HEK293 (cell line): ENCODE measurements around the gene ENTREP3.

Source experiments
- CTCF ChIA-PET: fragments of 350-600 bp; formaldehyde crosslinking; extraction: SDS; loops from one replicate; lab custom pipeline; 2021; ENCODE audit warnings: antibody characterized with exemption; lab: Yijun Ruan, JAX
- POLR2A ChIA-PET: fragments of 300-600 bp; formaldehyde crosslinking; extraction: SDS; loops from one replicate; lab custom pipeline; 2020; ENCODE audit warnings: antibody characterized with exemption, inconsistent platforms; lab: Yijun Ruan, JAX
- H3K27ac ChIP-seq: fragments of 200-500 bp; sonication (Bioruptor generic); 2 replicates; pipeline ENCODE4 v1.5.1; 2014; ENCODE audit warnings: low read depth, low read length, control low read depth, inconsistent platforms; ENCODE audit errors: extremely low read depth
- H3K36me3 ChIP-seq, 2 experiments: fragments of 200-500 bp in 1 of 2; sonication (Bioruptor generic) in 1 of 2; 1 replicate in 1 of 2; 2 replicates in 1 of 2; pipeline ENCODE4 v1.5.1; 2014 to 2017; ENCODE audit warnings: inconsistent platforms in 2 of 2, low read length in 2 of 2; ENCODE audit not compliant: control insufficient read depth in 2 of 2, insufficient read depth in 1 of 2
- H3K4me1 ChIP-seq: fragments of 200-500 bp; sonication (Bioruptor generic); 2 replicates; pipeline ENCODE4 v1.5.1; 2014; ENCODE audit warnings: mild to moderate bottlenecking, low read length, inconsistent platforms; ENCODE audit not compliant: control insufficient read depth, insufficient read depth
- H3K4me3 ChIP-seq: 2 replicates; pipeline ENCODE4 v1.5.1; 2011; ENCODE audit warnings: low read depth, mild to moderate bottlenecking, control low read depth, low read length, moderate library complexity
- H3K9me3 ChIP-seq: fragments of 200-500 bp; sonication (Bioruptor generic); 2 replicates; pipeline ENCODE4 v1.5.1; 2014; ENCODE audit warnings: low read depth, low read length, inconsistent platforms; ENCODE audit not compliant: control insufficient read depth, insufficient read depth
- AEBP2 ChIP-seq: fragments of 450-650 bp; formaldehyde crosslinking; IDR thresholded peaks from 2 replicates; pipeline ENCODE4 v1.5.1; 2016; ENCODE audit warnings: missing biosample characterization, missing genetic modification characterization, borderline replicate concordance
- FEZF1 ChIP-seq: fragments of 450-650 bp; formaldehyde crosslinking; IDR thresholded peaks from 2 replicates; pipeline ENCODE4 v1.5.1; 2016; ENCODE audit warnings: missing biosample characterization, missing genetic modification characterization
- GLIS2 ChIP-seq: fragments of 450-650 bp; formaldehyde crosslinking; IDR thresholded peaks from 2 replicates; pipeline ENCODE4 v1.5.1; 2016; ENCODE audit warnings: missing biosample characterization, missing genetic modification characterization
- PRDM1 ChIP-seq: fragments of 450-650 bp; formaldehyde crosslinking; IDR thresholded peaks from 2 replicates; pipeline ENCODE4; 2016; ENCODE audit warnings: missing biosample characterization, missing genetic modification characterization
- SCRT1 ChIP-seq: fragments of 450-650 bp; formaldehyde crosslinking; IDR thresholded peaks from 2 replicates; pipeline ENCODE4 v1.5.1; 2016; ENCODE audit warnings: missing biosample characterization, missing genetic modification characterization, borderline replicate concordance
- SCRT2 ChIP-seq: fragments of 450-650 bp; formaldehyde crosslinking; IDR thresholded peaks from 2 replicates; pipeline ENCODE4 v1.5.1; 2016; ENCODE audit warnings: missing biosample characterization, missing genetic modification characterization
- YY1 ChIP-seq: fragments of 450-650 bp; formaldehyde crosslinking; IDR thresholded peaks from 2 replicates; pipeline ENCODE4 v1.5.1; 2018; ENCODE audit warnings: missing biosample characterization, missing genetic modification characterization
- ZFP37 ChIP-seq: fragments of 450-650 bp; formaldehyde crosslinking; IDR thresholded peaks from 2 replicates; pipeline ENCODE4 v1.5.1; 2016; ENCODE audit warnings: missing biosample characterization, missing genetic modification characterization
- ZNF398 ChIP-seq: fragments of 450-650 bp; formaldehyde crosslinking; IDR thresholded peaks from 2 replicates; pipeline ENCODE4 v1.5.1; 2017; ENCODE audit warnings: missing biosample characterization, missing genetic modification characterization
- ZNF433 ChIP-seq: fragments of 450-650 bp; formaldehyde crosslinking; IDR thresholded peaks from 2 replicates; pipeline ENCODE4 v1.5.1; 2016; ENCODE audit warnings: missing biosample characterization, missing genetic modification characterization, low read depth
- ZNF518A ChIP-seq: fragments of 450-650 bp; formaldehyde crosslinking; conservative IDR thresholded peaks from 2 replicates; pipeline ENCODE4 v1.5.1; 2016; ENCODE audit warnings: low read depth, missing biosample characterization, missing genetic modification characterization
- ZNF830 ChIP-seq: fragments of 450-650 bp; IDR thresholded peaks from 2 replicates; pipeline ENCODE4 v1.5.0; 2018; ENCODE audit warnings: missing biosample characterization, missing genetic modification characterization, low read depth, mild to moderate bottlenecking, moderate library complexity
- ZSCAN23 ChIP-seq: fragments of 450-650 bp; formaldehyde crosslinking; IDR thresholded peaks from 2 replicates; pipeline ENCODE4 v1.5.1; 2016; ENCODE audit warnings: missing biosample characterization, missing genetic modification characterization
- TF ChIP-seq, protein P1 (sequence below): fragments of 450-650 bp; formaldehyde crosslinking; IDR thresholded peaks from 2 replicates; pipeline ENCODE4 v1.5.1; 2016; ENCODE audit warnings: missing biosample characterization, missing genetic modification characterization
- TF ChIP-seq, protein P2 (sequence below): fragments of 450-650 bp; formaldehyde crosslinking; IDR thresholded peaks from 2 replicates; pipeline ENCODE4 v1.5.1; 2016; ENCODE audit warnings: missing biosample characterization, missing genetic modification characterization

ENTREP3 gene

GRCh38 chr1:155219592-155220031 lies 35.7 kb downstream of the ENTREP3 start:
- no peak overlapping the region for H3K27ac ChIP-seq

DNA sequence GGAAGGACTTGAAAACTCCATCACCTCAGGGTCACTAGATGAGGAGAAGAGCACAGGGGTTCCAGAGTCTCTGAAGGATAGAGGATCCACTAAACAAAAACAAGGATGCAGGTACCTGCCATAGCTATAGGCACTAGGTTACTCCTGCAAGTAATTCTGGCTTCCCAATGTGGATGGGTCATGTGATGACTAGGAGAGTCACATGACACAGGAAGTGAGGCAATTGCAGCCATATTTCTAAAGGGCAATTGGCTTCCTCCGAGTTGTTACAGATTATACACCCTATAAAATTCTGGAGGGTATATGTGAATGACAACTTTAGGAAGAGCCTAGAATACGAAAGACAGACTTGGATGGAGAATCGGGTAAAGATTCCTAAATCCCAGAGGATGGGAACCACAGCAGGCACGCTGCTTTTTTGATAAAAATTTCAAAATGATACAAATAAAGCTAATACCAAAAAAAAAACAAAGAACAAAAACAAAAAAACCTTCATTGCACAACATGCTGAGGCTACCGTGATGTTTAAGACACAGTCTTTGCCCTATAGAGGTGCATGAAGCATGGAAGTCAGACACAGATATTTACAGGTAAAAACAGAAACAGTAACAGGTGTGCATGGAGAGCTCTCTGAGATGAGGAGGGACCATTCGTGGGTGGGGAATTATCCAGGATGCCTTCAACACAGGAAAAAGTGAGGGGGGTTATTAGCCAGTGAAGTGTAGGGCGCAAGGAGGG lies 36.3 kb downstream of the ENTREP3 start:
- H3K27ac ChIP-seq = no peak overlapping the region
- H3K4me1 ChIP-seq = no peaks in the 10 kb centered on the region
- no peak overlapping the region for H3K4me3 ChIP-seq
- no peaks in the 10 kb centered on the region for H3K9me3 ChIP-seq
- CTCF ChIA-PET = interaction anchor here (0.6 to 1.9 kb wide), 3 partner anchors 12 to 796 kb away, joined by 3 to 5 read pairs (median 4); no protein-coding TSS in a partner anchor
- H3K36me3 ChIP-seq = peaks cover 0 to 19% of the 10 kb centered on the region in 2 experiments; a peak in 1 of 3 replicates
- POLR2A ChIA-PET = interaction anchor here (0.9 to 1.0 kb wide), 2 partner anchors 12 to 25 kb away, joined by 3 to 5 read pairs; no protein-coding TSS in a partner anchor
- TF ChIP-seq, protein P1, sequence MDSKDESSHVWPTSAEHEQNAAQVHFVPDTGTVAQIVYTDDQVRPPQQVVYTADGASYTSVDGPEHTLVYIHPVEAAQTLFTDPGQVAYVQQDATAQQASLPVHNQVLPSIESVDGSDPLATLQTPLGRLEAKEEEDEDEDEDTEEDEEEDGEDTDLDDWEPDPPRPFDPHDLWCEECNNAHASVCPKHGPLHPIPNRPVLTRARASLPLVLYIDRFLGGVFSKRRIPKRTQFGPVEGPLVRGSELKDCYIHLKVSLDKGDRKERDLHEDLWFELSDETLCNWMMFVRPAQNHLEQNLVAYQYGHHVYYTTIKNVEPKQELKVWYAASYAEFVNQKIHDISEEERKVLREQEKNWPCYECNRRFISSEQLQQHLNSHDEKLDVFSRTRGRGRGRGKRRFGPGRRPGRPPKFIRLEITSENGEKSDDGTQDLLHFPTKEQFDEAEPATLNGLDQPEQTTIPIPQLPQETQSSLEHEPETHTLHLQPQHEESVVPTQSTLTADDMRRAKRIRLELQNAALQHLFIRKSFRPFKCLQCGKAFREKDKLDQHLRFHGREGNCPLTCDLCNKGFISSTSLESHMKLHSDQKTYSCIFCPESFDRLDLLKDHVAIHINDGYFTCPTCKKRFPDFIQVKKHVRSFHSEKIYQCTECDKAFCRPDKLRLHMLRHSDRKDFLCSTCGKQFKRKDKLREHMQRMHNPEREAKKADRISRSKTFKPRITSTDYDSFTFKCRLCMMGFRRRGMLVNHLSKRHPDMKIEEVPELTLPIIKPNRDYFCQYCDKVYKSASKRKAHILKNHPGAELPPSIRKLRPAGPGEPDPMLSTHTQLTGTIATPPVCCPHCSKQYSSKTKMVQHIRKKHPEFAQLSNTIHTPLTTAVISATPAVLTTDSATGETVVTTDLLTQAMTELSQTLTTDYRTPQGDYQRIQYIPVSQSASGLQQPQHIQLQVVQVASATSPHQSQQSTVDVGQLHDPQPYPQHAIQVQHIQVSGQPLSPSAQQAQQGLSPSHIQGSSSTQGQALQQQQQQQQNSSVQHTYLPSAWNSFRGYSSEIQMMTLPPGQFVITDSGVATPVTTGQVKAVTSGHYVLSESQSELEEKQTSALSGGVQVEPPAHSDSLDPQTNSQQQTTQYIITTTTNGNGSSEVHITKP (tag by site-specific recombination) = peak; percentile 91
- no peak for TF ChIP-seq ZNF398 (tag by site-specific recombination)
- TF ChIP-seq PRDM1 (tag by site-specific recombination) = no peak
- TF ChIP-seq, protein P2, sequence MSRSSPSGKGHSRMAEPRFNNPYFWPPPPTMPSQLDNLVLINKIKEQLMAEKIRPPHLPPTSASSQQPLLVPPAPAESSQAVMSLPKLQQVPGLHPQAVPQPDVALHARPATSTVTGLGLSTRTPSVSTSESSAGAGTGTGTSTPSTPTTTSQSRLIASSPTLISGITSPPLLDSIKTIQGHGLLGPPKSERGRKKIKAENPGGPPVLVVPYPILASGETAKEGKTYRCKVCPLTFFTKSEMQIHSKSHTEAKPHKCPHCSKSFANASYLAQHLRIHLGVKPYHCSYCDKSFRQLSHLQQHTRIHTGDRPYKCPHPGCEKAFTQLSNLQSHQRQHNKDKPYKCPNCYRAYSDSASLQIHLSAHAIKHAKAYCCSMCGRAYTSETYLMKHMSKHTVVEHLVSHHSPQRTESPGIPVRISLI = no peak
- TF ChIP-seq SCRT1 (tag by site-specific recombination) = peak; percentile 88
- TF ChIP-seq ZNF433 = no peak
- TF ChIP-seq ZFP37 = no peak

More at GRCh38 chr1:155219592-155220031, 35.7 kb downstream of the ENTREP3 start:
- no peak for TF ChIP-seq ZNF830 (tag by site-specific recombination)
- 0 out of 2 replicates have a peak, but pooled peaks have one; percentile 49 for TF ChIP-seq SCRT2 (tag by site-specific recombination)
- TF ChIP-seq GLIS2 = peak; percentile 52; the same call in 1 of the 2 replicates
- no peak for TF ChIP-seq ZSCAN23 (tag by site-specific recombination)
- no peak for TF ChIP-seq FEZF1 (tag by site-specific recombination)
- no peak for TF ChIP-seq AEBP2 (tag by site-specific recombination)
- 0 out of 2 replicates have a peak, but pooled peaks have one; percentile 14 for TF ChIP-seq ZNF518A (tag by site-specific recombination)
- peak; percentile 80 for TF ChIP-seq YY1 (tag by site-specific recombination)
- no peaks in the 10 kb centered on the region for H3K9me3 ChIP-seq
- ChIA-PET POLR2A (no interaction called here), CTCF (interaction anchor here (1.2 to 1.9 kb wide), 2 partner anchors 13 to 31 kb away, joined by 4 to 5 read pairs; no protein-coding TSS in a partner anchor)
- no peaks in the 10 kb centered on the region for H3K4me1 ChIP-seq
- peaks cover 0 to 19% of the 10 kb centered on the region in 2 experiments; a peak in 1 of 3 replicates for H3K36me3 ChIP-seq
- no peak overlapping the region for H3K4me3 ChIP-seq
